Measurements from ENCODE around the gene DPF3. TPM values are rescaled to one million over a fixed set of nuclear protein-coding genes. Genes with fewer than 3 reads are reported as not detected.

DPF3 gene
- total RNA-seq, result 27.3 TPM
- long read RNA-seq, full-length matches to known transcripts, result 5 of 8 reads
- long read RNA-seq, partial matches to known transcripts, result 2 of 8 reads
- long read RNA-seq, other reads (novel, unspliced or antisense), result 1 of 8 reads

DNA sequence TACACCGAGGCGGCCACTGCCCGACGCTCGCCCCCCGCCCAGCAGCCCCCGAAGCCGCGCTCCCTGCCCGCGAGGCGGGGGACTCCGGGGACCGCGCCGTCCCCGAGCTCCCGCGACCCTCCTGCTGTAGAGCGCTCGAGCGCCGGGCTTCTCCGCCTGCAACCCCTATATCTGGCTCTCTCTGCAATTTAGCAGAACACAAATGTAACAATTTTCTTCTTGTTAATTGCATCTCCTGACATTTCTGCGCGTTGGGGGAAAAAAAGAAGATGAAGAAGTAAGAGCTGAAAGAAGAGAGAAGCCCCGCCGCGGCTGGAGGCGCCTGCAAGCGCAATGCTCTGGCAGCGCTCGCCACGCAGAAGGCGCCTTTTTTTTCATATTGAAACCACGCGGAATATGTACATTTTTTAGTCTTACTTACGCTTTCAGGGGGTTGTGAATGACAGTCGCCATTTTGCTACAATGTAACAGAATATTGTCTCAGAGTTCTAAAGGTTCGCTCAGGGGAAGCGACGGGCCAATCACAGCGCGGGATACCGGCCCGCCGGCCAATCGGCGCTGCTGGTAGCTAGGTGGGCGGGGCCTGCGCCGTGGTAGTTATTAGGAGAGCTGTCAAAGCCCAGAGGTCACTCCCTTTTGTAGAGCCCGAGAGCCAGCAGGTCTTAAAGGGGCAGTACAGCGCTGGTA is at the start of gene DPF3:
TSS of gene DPF3 (minus strand) at position 466 of the 687 bp plus-strand sequence. CDS start at position 453, 13 bp downstream.
- peak; percentile 98 for DNase-seq (ENCODE audit: missing footprints)
- peak; percentile 98 for ATAC-seq
- intact Hi-C loops (cut with DNase I), result loop anchor here (1.0 to 5.0 kb wide), 3 partner anchors 81 to 276 kb away; no protein-coding TSS in a partner anchor

DNA sequence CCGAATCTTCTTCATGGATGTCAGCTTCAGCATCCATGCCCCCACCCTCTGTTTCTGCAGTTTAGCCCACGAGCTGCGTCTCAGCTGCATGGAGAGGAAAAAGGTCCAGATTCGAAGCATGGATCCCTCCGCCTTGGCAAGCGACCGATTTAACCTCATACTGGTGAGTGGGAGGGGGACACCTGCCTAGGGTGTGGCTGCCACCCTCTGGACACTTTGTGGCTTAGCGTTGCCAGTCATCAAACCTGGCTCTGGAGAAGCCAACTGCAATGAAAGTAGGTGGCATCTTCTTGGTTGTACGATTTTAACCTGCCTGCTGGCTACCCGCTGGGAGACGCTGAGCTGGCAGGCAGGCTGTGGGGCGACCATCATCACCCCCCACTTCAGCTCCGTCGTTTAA is 49.0 kb upstream of the DPF3 start:
- DNase-seq (ENCODE audit: missing footprints) (no peak), ATAC-seq (no peak)
- intact Hi-C loops (cut with DNase I), result no loop called here

DNA sequence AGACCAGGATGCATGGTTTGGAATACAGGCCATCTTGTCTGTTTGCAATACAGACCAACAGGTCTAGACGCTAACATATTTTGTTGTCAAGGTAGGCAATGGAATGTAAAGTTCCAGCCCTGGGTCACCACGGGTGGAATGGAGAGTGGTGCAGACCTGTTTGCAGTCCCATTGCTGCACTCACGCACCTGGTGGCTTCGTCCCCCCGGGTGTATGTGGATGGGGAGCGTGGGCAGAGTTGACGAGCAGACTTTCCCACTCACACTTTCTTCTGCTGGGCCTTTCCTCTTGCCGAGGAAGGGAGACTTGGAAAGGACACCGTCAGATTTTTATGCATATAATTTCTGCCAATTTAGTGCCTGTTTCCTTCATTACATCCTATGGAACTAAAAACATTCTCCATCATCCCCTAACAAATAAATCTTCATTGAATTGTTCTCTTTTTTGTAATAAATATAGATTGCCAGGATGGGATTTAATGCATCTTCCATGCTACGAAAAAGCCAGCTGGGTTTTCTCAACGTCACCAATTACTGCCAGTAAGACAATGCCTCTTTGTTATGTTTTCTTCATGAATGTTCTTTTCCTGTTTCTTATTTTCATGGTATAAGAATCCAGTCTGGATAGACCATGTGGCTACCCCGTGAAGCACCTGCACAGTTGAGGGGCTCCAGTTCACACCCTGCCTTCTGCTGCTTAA is 47.5 kb upstream of the DPF3 start:
- no peak for ATAC-seq
- DNase-seq (ENCODE audit: missing footprints), result no peak
- intact Hi-C loops (cut with DNase I), result no loop called here

DNA sequence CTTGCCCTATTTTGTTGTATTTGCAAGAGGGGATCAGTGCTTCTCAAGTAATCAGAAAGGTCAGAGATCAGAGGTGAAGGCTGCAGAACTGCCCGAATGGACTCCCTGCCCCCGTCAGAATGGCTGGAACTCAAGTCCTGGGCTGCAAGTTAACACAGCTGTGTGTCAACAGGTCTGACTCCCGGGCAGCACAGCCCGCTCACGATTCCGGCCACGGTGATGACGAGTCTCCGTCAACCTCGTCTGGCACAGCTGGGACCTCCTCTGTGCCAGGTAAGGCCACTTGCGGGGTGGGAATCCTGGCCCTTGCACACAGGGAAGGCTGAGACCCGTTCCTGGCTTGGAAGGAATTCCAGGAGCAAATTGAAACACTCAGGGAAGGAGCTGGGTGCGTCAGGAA is 45.7 kb upstream of the DPF3 start:
- intact Hi-C loops (cut with DNase I), result no loop called here
- ATAC-seq (no peak), DNase-seq (ENCODE audit: missing footprints) (no peak)

DNA sequence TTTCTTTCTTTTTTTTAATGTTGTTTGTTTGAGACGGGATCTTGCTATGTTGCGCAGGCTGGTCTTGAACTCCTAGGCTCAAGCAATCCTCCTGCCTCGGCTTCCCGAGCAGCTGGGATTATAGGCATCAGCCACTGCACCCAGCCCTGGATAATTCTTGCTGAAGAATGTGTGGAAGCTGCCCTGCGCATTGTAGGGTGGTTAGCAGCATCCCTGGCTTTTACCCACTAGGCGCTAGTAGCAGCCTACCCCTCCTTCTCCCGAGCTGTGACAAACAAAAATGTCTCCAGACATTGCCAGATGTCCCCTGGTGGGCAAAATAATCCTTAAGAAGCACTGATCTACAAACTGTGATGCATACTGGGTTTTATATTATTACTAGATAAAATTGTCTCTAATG is 39.0 kb upstream of the DPF3 start:
- intact Hi-C loops (cut with DNase I), result no loop called here
- no peak for DNase-seq (ENCODE audit: missing footprints)
- ATAC-seq, result no peak

DNA sequence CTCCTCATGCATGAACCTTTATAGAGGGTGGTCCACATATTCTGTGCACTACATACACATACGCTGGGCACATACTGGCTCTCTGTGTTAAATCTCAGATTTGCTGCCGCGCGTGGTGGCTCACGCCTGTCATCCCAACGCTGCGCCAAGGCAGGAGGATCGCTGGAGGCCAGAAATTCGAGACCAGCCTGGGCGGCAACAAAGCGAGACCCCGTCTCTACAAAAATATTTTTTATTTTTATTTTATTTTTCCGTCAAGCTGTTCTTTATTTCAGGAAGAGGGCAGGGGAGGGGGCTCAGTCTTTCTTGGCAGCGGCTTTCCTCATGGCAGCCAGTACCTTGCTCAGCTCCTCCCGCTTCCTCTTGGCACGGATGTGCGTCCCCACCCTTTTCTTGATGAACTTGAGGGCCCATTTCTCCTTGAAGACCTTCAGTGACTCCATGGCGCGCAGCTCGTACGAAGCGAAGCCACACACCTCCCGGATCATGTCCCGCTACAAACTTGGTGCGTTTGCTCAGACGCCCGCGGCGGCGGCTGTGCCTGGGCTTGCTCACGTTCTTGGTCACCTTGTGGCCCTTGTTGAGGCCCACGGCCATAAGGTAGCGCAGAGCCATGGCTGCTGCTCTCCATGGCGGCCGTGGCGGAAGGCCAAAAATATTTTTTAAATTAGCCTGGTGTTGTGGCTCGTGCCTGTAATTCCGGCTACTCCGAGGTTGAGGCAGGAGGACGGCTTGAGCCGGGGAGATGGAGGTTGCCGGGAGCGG is 35.6 kb upstream of the DPF3 start:
- DNase-seq (ENCODE audit: missing footprints) (no peak), ATAC-seq (no peak)
- intact Hi-C loops (cut with DNase I), result no loop called here

DNA sequence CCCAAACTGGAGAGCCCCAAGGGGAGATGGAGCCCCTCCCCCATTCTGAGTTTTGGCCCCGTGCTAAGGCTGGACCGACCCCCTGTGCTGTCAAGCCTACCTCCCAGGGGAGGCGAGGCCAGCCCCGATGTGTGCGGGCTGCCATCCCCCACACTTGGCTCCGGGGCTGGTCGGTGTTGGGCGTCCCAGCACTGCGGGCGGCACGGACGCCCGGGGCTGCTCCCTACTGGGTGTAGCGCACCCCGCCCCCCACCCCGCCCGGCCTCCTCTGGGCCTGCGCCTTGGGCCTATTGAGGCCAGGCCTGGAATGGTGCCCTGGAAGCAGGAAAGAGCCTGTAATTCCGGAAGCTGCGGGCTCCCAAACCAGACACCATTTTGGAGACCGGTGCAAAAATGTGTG is 35.0 kb upstream of the DPF3 start:
- DNase-seq (ENCODE audit: missing footprints) (no peak), ATAC-seq (no peak)
- intact Hi-C loops (cut with DNase I), result no loop called here

DNA sequence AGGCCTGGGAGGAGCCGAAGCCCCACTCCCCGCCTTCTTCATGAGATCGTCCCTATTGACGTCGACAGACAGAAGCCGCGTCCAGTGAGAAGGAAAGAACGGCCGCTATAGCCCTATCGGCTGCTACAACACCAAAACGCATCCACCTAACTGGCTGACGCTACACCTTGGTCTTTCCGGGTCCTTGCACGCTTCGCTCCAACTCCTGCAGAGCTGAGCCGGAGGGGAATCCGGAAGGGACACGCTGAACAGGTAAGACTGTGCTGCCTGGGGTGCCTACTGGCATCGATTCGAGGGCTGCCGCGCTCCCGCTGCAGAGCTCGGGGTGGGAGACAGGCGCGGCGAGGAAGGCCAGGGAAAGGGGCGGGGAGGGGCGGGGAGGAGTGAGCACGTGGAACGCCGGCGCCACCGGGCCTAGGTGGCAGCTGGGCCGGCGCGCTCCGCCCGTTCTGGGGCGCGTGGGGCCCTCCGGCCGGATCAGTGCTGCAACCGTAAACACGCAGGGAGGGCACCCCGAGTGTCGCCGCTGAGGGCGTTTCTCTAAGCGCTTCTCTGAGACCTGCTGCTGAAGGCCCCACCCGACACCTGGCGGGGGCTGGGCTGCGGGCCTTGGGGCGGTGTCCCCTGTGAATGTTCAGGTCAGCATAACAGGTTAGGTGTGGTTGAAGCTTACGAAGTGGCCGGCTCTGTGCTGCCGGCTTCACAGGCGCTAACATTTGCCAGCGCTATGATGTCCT is 32.6 kb upstream of the DPF3 start, which contains the start of gene DCAF4:
TSS of gene DCAF4 (plus strand) at position 173 of the 737 bp plus-strand sequence. CDS start 11,515 bp downstream, outside the sequence.
- intact Hi-C loops (cut with DNase I), result no loop called here
- ATAC-seq (peak; percentile 99), DNase-seq (ENCODE audit: missing footprints) (peak; percentile 97)

DNA sequence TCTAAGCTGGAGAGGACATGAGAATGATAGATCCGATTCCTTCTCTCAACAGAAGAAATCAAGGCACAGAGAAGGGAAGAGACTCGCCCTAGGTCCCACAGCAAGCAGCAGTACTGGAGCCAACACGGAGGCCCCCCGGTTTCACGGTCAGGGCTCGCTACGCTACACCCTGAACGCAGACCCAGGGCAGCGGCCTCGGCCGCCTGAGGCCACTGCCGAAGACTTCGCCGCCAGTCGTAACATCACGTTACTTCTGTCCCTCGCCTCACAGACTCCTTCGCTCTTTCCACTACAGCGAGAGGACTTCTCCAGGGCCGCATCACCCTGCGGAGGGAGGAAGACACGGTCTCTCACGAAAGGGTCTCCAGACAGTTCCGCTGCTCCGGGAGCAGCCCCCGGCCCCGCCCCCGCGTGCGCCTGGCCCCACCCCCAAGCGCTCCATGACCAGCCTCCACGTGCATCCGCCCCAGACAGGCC is 32.0 kb upstream of the DPF3 start:
- intact Hi-C loops (cut with DNase I), result no loop called here
- DNase-seq (ENCODE audit: missing footprints) (no peak), ATAC-seq (no peak)

DNA sequence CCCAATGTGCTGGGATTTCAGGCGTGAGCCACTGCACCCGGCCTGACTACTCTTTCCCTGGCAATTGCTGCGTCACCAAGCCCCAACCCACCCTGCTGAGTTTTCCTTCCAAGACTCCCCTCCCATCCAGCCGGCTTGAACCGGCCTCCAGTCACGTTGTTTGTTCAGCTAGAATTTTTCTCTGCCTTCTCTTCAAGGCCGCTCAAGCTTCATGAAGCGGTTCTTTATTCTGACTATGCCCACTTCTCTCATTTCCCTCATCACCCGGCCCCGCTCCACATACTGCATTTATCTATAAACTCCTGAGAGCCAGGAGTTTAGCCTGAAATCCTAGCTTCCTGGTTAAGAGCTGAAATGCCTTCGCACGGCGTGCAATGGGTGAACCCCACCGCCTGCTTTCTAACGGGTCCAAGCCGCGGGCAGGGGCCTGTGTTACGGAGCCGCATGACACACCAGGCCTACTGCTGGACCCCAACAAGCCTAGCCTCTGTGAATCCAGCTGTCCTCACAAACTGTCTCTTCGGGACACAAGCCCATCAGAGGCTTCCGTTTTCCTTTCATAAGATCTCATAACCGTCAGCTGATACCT is 31.4 kb upstream of the DPF3 start:
- DNase-seq (ENCODE audit: missing footprints) (no peak), ATAC-seq (no peak)
- intact Hi-C loops (cut with DNase I), result no loop called here

DNA sequence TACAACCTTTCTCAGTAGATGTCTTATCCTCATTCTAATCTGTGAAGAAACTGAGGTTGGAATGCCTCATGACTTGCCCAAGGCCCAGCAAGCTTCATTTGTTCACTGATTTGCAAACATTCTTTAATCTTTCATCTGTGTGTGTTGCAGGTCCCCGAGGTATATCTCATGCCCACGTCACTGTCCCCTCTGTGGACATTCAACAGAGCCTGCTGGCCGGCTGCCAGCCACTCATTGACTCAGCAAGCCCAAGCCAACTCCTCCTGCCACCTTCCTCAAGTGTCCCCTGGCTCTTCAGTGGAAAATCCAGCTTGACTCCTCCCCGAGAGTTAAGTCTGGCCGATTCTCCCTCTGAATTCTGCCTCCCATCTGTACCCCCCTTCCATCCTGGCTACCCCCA is 30.4 kb upstream of the DPF3 start:
- DNase-seq (ENCODE audit: missing footprints) (peak; percentile 77), ATAC-seq (no peak)
- intact Hi-C loops (cut with DNase I), result no loop called here

DNA sequence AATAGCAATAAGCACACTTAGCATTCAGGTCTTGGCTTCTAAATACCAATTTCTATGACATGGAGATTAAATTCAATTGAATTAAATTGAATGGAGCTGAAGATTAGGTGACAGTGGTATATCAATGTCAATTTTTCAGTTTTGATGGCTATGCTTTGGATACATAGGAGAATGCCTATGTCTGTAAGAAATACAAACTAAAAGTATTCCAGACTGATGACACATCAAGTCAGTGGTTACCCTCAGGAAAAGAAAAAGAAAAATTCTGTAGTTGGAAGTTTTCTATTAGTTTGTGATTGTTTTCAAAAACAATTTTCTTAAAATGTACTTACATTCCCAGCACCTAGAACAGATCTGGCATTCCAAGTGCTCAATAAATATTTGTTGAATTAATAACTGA is 27.5 kb upstream of the DPF3 start:
- ATAC-seq (no peak), DNase-seq (ENCODE audit: missing footprints) (no peak)
- intact Hi-C loops (cut with DNase I), result no loop called here

DNA sequence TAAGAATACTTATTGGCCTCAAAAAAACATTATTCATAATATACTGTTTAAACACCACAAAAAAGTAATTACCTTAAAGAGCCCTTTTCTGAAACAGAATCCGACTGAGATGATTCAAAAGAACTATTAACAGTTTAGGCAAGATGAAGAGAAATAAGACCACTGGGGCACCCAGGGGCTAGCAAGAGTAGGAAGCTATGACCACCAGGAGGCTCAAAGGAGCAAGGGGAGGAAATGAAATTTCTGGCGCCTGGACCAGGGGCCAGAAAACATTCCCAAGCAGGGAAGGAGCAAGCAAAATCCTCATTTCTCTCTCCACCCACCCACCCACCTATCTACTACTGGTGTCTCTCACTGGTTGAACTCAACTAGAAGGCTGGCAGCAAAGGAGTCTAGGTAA is 26.1 kb upstream of the DPF3 start:
- intact Hi-C loops (cut with DNase I), result no loop called here
- ATAC-seq, result no peak
- DNase-seq (ENCODE audit: missing footprints), result no peak

DNA sequence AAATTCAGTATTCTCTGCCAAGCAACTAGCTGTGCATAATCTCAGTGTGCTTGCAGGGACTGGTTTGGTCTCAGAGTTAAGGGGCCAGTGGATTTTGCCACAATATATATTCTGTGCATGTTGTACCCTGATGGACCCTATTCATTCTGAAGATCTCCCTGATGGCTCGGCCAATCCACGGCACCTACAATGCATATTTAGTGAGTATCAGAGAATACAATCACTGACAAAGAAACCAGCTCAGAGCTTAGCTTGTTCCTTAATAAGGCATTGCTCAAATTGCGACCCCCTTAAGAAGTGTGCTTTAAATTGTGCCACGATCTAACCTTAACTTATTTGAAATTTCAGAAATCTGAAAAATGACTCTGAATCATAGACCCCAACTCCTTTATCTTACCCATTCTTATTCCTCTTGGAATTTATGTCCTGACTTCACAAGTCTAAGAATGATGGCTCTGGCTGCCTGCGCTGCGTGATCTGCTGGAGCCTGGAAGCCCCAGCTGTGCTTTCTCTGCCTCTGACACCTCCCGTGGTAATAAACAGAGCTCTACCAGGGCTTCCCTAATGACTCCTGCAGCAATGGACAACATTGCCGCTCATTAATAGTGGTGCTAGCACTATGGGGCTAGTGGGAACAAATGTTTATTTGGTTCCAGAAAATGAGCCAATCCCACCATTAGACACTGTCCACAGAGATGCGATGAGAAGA is 23.3 kb upstream of the DPF3 start:
- no peak for ATAC-seq
- intact Hi-C loops (cut with DNase I), result no loop called here
- no peak for DNase-seq (ENCODE audit: missing footprints)

DNA sequence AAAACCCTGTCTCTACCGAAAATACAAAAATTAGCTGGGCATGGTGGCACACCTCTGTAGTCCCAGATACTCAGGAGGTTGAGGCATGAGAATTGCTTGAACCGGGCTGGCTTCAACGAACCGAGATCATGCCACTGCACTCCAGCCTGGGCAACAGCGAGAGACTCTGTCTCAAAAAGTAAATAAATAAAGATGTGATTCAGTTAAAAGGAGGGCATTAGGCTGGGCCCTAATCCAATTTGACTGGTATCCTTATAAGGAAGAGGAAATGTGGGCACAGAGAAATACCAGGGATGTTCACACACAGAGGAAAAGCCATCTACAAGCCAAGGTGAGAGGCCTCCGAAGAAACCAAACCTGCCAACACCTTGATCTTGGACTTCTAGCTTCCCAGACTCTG is 22.3 kb upstream of the DPF3 start:
- ATAC-seq (no peak), DNase-seq (ENCODE audit: missing footprints) (no peak)
- intact Hi-C loops (cut with DNase I), result no loop called here

DNA sequence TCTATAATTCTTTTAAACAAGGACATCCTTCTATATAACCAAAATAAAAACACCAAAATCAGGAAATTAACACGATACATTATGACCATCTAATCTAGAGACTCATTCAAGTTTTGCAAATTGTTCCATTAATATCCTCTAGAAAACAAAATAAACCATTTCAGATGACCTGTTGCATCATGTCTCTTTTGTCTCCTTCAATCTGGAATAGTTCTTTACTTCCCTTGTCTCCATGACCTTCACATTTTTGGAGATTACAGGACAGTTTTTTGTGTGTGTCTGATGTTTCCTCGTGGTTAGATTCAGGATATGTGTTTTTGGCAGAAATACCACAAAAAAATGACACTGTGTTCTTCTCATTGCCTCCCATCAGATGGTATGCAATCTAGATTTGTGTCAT is 19.9 kb upstream of the DPF3 start:
- DNase-seq (ENCODE audit: missing footprints) (no peak), ATAC-seq (no peak)
- intact Hi-C loops (cut with DNase I), result no loop called here

DNA sequence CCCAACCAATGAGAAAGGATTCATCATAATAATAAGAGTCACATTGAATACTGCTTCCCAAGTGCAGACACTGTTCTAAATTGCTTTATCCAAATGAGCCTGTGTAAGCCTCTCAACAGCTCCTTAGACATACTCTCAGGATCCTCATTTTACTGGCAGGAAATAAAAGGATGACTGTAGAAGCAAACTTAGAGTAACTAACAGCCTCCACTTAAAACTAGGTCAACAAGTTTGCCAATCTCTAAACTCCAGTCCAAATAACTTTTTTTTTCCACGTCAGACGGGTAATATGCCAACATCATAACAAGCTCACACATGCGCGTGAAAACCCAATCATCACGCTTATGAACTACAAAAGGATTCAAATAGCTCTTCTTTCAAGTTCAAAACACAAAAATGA is 15.3 kb upstream of the DPF3 start:
- no peak for DNase-seq (ENCODE audit: missing footprints)
- intact Hi-C loops (cut with DNase I), result no loop called here
- ATAC-seq, result peak; percentile 72

DNA sequence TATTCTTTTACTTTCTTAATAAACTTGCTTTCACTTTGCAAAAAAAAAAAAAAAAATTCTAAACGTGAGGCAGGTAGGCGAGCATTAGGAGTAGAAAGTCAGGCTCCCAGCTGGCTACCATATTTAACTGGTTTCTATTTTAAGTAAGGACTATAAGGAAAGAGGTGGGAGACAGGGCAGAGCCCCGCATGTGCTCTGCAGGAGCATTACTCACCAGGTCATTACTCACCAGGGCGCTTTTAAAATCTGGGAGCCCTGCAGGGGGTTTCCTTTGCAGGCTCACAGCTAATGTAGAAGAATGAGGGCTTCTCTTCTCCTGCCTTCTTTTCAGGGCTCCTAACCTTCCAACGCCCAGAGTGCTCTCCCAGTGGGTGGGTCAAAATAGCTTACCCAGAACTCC is 14.0 kb upstream of the DPF3 start:
- DNase-seq (ENCODE audit: missing footprints) (no peak), ATAC-seq (no peak)
- intact Hi-C loops (cut with DNase I), result no loop called here
